Upper lobe of left lung (tissue), 6 donors: ENCODE measurements around the gene FABP6. TPM values are rescaled to one million over a fixed set of nuclear protein-coding genes. Genes with fewer than 3 reads are reported as not detected.
"Not testable (repeated sequence)": the region's sequence is repeated elsewhere in the genome, so short reads cannot be mapped to it uniquely, and the experiment has no call there.

Source experiments
- ATAC-seq, 2 donors: fragments of 200-7000 bp; cut with Tn5 transposase; one replicate each; pipeline ENCODE4 v1.9.1; 2022; ENCODE audit warnings: mild to moderate bottlenecking in 2 of 2, moderate library complexity in 2 of 2; ENCODE audit not compliant: low FRiP score in 2 of 2
- DNase-seq, 2 donors: peaks; one replicate each; pipeline ENCODE4 v3.0.0-alpha.2; 2019 to 2020
- H3K27ac ChIP-seq, 4 donors: fragments of 200-600 bp; sonication (generic); one replicate each; pipeline ENCODE4 v1.5.1; 2016 to 2019
- H3K27me3 ChIP-seq, 4 donors: fragments of 200-600 bp; sonication (generic); one replicate each; pipeline ENCODE4 v1.5.1; 2017 to 2019
- H3K36me3 ChIP-seq, 4 donors: fragments of 200-600 bp; sonication (generic); one replicate each; pipeline ENCODE4 v1.5.1; 2016 to 2019
- H3K4me1 ChIP-seq, 4 donors: fragments of 200-600 bp; sonication (generic); one replicate each; pipeline ENCODE4 v1.5.1; 2018 to 2019
- H3K4me3 ChIP-seq, 4 donors: fragments of 200-600 bp; sonication (generic); one replicate each; pipeline ENCODE4 v1.5.1; 2017 to 2019; ENCODE audit warnings: mild to moderate bottlenecking in 2 of 4, moderate library complexity in 1 of 4
- H3K9me3 ChIP-seq, 4 donors: fragments of 200-600 bp; sonication (generic); one replicate each; pipeline ENCODE4 v1.5.1; 2018 to 2019
- EP300 ChIP-seq, 4 donors: sonication (generic); formaldehyde crosslinking; IDR thresholded peaks; one replicate each; pipeline ENCODE4 v1.5.1; 2017; ENCODE audit warnings: antibody characterized with exemption in 4 of 4, control low read depth in 2 of 4
- POLR2A ChIP-seq, 4 donors: fragments of 450-650 bp; IDR thresholded peaks; one replicate each; pipeline ENCODE4 v1.5.1; 2016 to 2017; ENCODE audit warnings: antibody characterized with exemption in 4 of 4, mild to moderate bottlenecking in 2 of 4
- POLR2AphosphoS5 ChIP-seq, 2 donors: sonication (generic); formaldehyde crosslinking; IDR thresholded peaks; one replicate each; pipeline ENCODE4 v1.5.1; 2017; ENCODE audit warnings: antibody characterized with exemption in 2 of 2
- WGBS, 2 donors: methylation state at CpG; one replicate each; pipeline ENCODE4 v1.1.5; 2017 to 2018; 5-methylcytosine and 5-hydroxymethylcytosine counted together
- total RNA-seq, 6 donors: library from RNA; depleted of rRNA in 4 of 6; stranded (reverse); fragments of >200 nt in 4 of 6; gene quantifications; one replicate each; pipeline versions ENCODE4 v1.1.0 to v1.2.1, GENCODE V29; 2016 to 2021
- TF ChIP-seq, protein P1 (sequence below), 6 experiments: fragments of 450-650 bp in 4 of 6; fragments of 200-600 bp in 2 of 6; sonication (generic) in 2 of 6; IDR thresholded peaks; one replicate each; pipeline ENCODE4 v1.5.1; 2016 to 2019; ENCODE audit warnings: antibody characterized with exemption in 6 of 6
- donor health status: DM: no; HTN: no; CAD: no; lungs with moderate emphysema.
- donor health status: DM: no; HTN: yes; CAD: no; lungs with severe emphysema.

FABP6 gene
- total RNA-seq, 6 donors from 2014 or later = 4.4 to 14.4 (median 9.1) TPM; not detected in 2

- Histone ChIP-seq H3K4me1 (no peaks in the 10 kb centered on the region), H3K4me3 (no peak overlapping the region), H3K27ac (no peak overlapping the region), H3K9me3 (no peaks in the 10 kb centered on the region), H3K27me3 (no peaks in the 10 kb centered on the region), H3K36me3 (no peaks in the 10 kb centered on the region)
- TF ChIP-seq EP300 (IDR thresholded peaks at IDR 0.05) (no peak), POLR2AphosphoS5 (IDR thresholded peaks at IDR 0.05) (no peak), POLR2A (IDR thresholded peaks at IDR 0.05) (no peak)
- TF ChIP-seq, protein P1, sequence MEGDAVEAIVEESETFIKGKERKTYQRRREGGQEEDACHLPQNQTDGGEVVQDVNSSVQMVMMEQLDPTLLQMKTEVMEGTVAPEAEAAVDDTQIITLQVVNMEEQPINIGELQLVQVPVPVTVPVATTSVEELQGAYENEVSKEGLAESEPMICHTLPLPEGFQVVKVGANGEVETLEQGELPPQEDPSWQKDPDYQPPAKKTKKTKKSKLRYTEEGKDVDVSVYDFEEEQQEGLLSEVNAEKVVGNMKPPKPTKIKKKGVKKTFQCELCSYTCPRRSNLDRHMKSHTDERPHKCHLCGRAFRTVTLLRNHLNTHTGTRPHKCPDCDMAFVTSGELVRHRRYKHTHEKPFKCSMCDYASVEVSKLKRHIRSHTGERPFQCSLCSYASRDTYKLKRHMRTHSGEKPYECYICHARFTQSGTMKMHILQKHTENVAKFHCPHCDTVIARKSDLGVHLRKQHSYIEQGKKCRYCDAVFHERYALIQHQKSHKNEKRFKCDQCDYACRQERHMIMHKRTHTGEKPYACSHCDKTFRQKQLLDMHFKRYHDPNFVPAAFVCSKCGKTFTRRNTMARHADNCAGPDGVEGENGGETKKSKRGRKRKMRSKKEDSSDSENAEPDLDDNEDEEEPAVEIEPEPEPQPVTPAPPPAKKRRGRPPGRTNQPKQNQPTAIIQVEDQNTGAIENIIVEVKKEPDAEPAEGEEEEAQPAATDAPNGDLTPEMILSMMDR (IDR thresholded peaks at IDR 0.05) = no peak
- no peak for DNase-seq
- WGBS, 2 donors = 69 to 84% methylated on average over 5 of the region's 5 CpGs
- no peak for ATAC-seq
Observed at GRCh38 chr5:160237571-160238093, 8.3 kb downstream of the FABP6 start.

- H3K27me3 ChIP-seq = no peaks in the 10 kb centered on the region
- no peak overlapping the region for H3K27ac ChIP-seq
- WGBS, 2 donors = 29 to 56% methylated on average over 3 of the region's 3 CpGs
- no peaks in the 10 kb centered on the region for H3K9me3 ChIP-seq
- TF ChIP-seq POLR2A (IDR thresholded peaks at IDR 0.05) (no peak), POLR2AphosphoS5 (IDR thresholded peaks at IDR 0.05) (no peak), EP300 (IDR thresholded peaks at IDR 0.05) (no peak)
- TF ChIP-seq, protein P1 (IDR thresholded peaks at IDR 0.05) = no peak
- ATAC-seq (no peak), DNase-seq (no peak)
- H3K4me3 ChIP-seq = no peak overlapping the region
- no peaks in the 10 kb centered on the region for H3K36me3 ChIP-seq
- H3K4me1 ChIP-seq = no peaks in the 10 kb centered on the region
Observed at GRCh38 chr5:160240350-160240749, 11.0 kb downstream of the FABP6 start.

DNA sequence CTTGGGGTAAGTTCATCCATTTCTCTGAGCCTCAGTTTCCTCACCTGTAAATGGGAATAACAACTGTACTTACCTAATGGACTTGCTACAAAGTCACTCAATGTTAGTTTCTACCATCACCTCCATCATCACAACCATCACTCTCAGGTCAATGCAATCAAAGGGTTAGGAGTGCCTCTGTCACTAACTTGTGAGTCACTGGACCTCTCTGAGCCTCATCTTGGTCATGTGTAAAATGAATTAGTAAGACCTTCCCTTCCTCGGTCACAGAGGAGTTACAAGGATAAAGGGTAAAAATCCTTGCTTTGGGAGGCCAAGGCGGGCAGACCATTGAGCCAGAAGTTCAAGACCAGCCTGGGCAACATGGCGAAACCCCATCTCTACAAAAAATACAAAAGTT, 12.8 kb downstream of the FABP6 start:
- no peaks in the 10 kb centered on the region for H3K27me3 ChIP-seq
- H3K36me3 ChIP-seq = no peaks in the 10 kb centered on the region
- H3K4me1 ChIP-seq = peaks cover 0 to 4% (median 0%) of the 10 kb centered on the region in 4 donors
- TF ChIP-seq EP300 (IDR thresholded peaks at IDR 0.05) (no peak), POLR2AphosphoS5 (IDR thresholded peaks at IDR 0.05) (no peak), POLR2A (IDR thresholded peaks at IDR 0.05) (no peak)
- TF ChIP-seq, protein P1 (IDR thresholded peaks at IDR 0.05) = no peak
- DNase-seq = no peak
- H3K4me3 ChIP-seq = no peak overlapping the region
- 79 to 82% methylated on average over 3 of the region's 3 CpGs for WGBS, 2 donors
- no peak for ATAC-seq
- no peaks in the 10 kb centered on the region for H3K9me3 ChIP-seq
- no peak overlapping the region for H3K27ac ChIP-seq

GRCh38 chr5:160245506-160246086, 16.3 kb downstream of the FABP6 start:
- no peak overlapping the region for H3K27ac ChIP-seq
- no peaks in the 10 kb centered on the region for H3K9me3 ChIP-seq
- DNase-seq = no peak
- no peaks in the 10 kb centered on the region for H3K27me3 ChIP-seq
- WGBS, 2 donors = 80 to 92% methylated on average over 4 to 9 of the region's 9 CpGs
- peaks cover 0 to 4% (median 0%) of the 10 kb centered on the region in 4 donors for H3K4me1 ChIP-seq
- H3K36me3 ChIP-seq = no peaks in the 10 kb centered on the region
- TF ChIP-seq, protein P1 (IDR thresholded peaks at IDR 0.05) = no peak
- TF ChIP-seq POLR2A (IDR thresholded peaks at IDR 0.05) (no peak), POLR2AphosphoS5 (IDR thresholded peaks at IDR 0.05) (no peak), EP300 (IDR thresholded peaks at IDR 0.05) (no peak)
- no peak for ATAC-seq
- no peak overlapping the region for H3K4me3 ChIP-seq

DNA sequence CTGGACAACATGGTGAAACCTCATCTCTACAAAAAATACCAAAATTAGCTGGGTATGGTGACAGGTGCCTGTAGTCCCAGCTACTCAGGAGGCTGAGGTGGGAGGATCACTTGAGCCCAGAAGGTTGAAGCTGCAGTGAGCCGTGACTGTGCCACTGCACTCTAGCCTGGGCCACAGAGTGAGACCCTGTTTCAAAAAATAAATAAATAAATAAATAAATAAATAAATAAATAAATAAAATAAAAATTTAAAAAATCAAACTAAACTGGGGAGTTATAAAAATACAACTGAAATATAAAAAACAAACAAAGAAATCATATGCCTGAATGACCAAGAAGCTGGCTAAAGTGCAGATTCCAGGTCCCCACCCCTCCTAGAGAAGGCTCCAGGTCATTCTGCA, 20.3 kb downstream of the FABP6 start:
- DNase-seq, ATAC-seq, H3K27ac ChIP-seq: not testable (repeated sequence)

More for the DNA sequence above, 20.3 kb downstream of the FABP6 start:
- not testable (repeated sequence) for H3K9me3 ChIP-seq, H3K4me1 ChIP-seq, H3K27me3 ChIP-seq, H3K4me3 ChIP-seq
- peaks cover 0 to 27% (median 16%) of the 10 kb centered on the region in 4 donors for H3K36me3 ChIP-seq
- 94 to 100% methylated on average over 1 of the region's 1 CpG for WGBS, 2 donors
